Peyer's patch (tissue), 4 donors: Measurements from ENCODE around the gene KCNS1. TPM values are rescaled to one million over a fixed set of nuclear protein-coding genes. Genes with fewer than 3 reads are reported as not detected.

Experiments used
- DNase-seq, 3 donors: peaks; one replicate each; pipeline ENCODE4 v3.0.0-alpha.2; 2017 to 2019
- H3K27ac ChIP-seq, 4 donors: fragments of 200-600 bp; sonication (generic); one replicate each; pipeline ENCODE4 v1.5.1; 2016 to 2019
- H3K27me3 ChIP-seq, 2 donors: fragments of 200-600 bp; sonication (generic); one replicate each; pipeline ENCODE4 v1.5.1; 2019
- H3K36me3 ChIP-seq, 3 donors: fragments of 200-600 bp; sonication (generic); one replicate each; pipeline ENCODE4 v1.5.1; 2016 to 2019
- H3K4me1 ChIP-seq, 4 donors: fragments of 200-600 bp; sonication (generic); one replicate each; pipeline ENCODE4 v1.5.1; 2016 to 2019
- H3K4me3 ChIP-seq, 4 donors: fragments of 200-600 bp; sonication (generic); 1 replicate in 3 of 4; 2 replicates in 1 of 4; pipeline ENCODE4 v1.5.1; 2016 to 2019; ENCODE audit warnings: mild to moderate bottlenecking in 1 of 4
- H3K9me3 ChIP-seq, 4 donors: fragments of 200-600 bp; sonication (generic); one replicate each; pipeline ENCODE4 v1.5.1; 2016 to 2019; ENCODE audit warnings: mild to moderate bottlenecking in 1 of 4
- POLR2A ChIP-seq, 2 donors: fragments of 450-650 bp; IDR thresholded peaks; one replicate each; pipeline ENCODE4 v1.5.1; 2017; ENCODE audit warnings: antibody characterized with exemption in 2 of 2, mild to moderate bottlenecking in 2 of 2, moderate library complexity in 2 of 2
- total RNA-seq, 4 donors: library from RNA; depleted of rRNA; stranded (reverse); fragments of >200 nt; gene quantifications; one replicate each; pipeline ENCODE4 v1.1.0, GENCODE V29; 2016
- TF ChIP-seq, protein P1 (sequence below), 6 experiments: fragments of 450-650 bp in 4 of 6; fragments of 200-600 bp in 2 of 6; sonication (generic) in 1 of 6; IDR thresholded peaks; one replicate each; pipeline ENCODE4 v1.5.1; 2017 to 2019; ENCODE audit warnings: antibody characterized with exemption in 6 of 6, mild to moderate bottlenecking in 3 of 6, moderate library complexity in 1 of 6

The KCNS1 gene
- total RNA-seq, 4 donors from 2014 or later = 0.27 TPM; not detected in 3

DNA sequence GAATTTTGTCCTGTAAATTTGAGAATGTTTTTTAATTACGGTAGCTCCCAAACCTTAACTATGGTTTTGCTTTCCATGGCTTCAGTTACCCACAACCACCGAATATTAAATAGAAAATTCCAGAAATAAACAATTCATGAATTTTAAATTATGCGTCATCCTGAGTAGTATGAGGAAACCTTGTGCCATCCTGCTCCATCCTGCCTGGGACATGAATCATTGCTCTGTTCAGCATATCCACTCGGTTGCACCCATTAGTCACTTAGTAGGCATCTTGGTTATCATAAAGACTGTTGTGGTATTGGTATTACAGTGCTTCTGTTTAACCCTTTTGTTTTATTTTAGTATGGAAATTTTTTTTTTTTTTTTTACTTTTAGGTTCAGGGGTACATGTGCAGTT is 39.7 kb downstream of the KCNS1 start:
- TF ChIP-seq, protein P1, sequence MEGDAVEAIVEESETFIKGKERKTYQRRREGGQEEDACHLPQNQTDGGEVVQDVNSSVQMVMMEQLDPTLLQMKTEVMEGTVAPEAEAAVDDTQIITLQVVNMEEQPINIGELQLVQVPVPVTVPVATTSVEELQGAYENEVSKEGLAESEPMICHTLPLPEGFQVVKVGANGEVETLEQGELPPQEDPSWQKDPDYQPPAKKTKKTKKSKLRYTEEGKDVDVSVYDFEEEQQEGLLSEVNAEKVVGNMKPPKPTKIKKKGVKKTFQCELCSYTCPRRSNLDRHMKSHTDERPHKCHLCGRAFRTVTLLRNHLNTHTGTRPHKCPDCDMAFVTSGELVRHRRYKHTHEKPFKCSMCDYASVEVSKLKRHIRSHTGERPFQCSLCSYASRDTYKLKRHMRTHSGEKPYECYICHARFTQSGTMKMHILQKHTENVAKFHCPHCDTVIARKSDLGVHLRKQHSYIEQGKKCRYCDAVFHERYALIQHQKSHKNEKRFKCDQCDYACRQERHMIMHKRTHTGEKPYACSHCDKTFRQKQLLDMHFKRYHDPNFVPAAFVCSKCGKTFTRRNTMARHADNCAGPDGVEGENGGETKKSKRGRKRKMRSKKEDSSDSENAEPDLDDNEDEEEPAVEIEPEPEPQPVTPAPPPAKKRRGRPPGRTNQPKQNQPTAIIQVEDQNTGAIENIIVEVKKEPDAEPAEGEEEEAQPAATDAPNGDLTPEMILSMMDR (IDR thresholded peaks at IDR 0.05) = no peak
- TF ChIP-seq POLR2A (IDR thresholded peaks at IDR 0.05) = no peak
- DNase-seq = no peak
- Histone ChIP-seq H3K4me1 (no peaks in the 10 kb centered on the region), H3K4me3 (no peak overlapping the region), H3K36me3 (peaks cover 0 to 10% (median 0%) of the 10 kb centered on the region in 3 donors), H3K27me3 (no peaks in the 10 kb centered on the region), H3K9me3 (no peaks in the 10 kb centered on the region), H3K27ac (no peak overlapping the region)

DNA sequence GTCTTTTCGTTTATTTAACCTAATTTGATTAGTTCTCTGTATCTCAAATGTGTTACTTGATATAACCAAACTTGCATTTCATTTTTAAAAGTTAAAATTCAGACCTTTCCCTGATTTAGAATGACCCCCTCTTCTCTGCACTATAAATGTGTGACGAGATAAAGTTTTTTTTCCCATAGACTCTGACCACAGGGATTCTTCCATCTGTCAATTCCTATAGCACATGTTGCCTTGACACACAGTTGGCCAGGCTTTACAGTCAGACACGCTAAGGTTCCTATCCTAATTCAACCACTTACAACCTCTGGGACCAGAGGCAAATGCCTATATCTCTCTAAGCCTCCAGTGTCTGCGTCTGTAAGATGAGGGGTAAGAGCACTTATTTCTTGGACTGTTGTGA is 40.6 kb downstream of the KCNS1 start:
- Histone ChIP-seq H3K27ac (no peak overlapping the region), H3K4me1 (no peaks in the 10 kb centered on the region), H3K36me3 (peaks cover 0 to 10% (median 0%) of the 10 kb centered on the region in 3 donors), H3K9me3 (no peaks in the 10 kb centered on the region), H3K4me3 (no peak overlapping the region), H3K27me3 (no peaks in the 10 kb centered on the region)
- no peak for DNase-seq
- no peak for TF ChIP-seq POLR2A (IDR thresholded peaks at IDR 0.05)
- TF ChIP-seq, protein P1 (IDR thresholded peaks at IDR 0.05) = no peak

DNA sequence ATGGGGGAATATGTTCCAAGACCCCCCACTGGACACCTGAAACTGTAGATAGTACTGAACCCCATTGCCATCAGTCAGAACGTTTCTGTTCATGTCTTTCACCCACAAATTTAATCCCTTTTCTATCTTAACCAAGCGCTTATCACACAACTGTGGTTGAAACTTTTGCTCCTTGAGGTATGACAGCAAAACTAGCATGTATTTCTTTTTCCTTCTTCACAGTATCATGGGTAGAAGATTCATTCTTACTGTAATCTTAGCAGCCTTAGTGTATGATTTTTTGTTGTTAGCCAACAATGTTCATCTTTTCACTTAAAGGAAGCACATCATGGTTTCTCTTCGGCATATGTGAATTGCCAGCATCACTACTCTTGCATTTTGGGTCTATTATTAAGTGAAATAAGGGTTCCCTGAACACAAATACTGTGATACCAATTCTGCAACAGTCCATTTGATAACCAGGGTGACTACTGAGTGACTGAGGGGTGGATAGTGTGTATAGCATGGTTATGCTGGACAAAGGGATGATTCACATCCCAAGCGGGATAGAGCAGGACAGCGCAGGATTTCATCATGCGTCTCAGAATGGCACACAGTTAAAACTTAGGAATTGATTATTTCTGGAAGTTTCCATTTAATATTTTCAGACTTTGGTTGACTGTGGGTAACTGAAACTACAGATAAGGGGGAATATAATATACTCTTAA is 41.8 kb downstream of the KCNS1 start:
- Histone ChIP-seq H3K4me1 (no peaks in the 10 kb centered on the region), H3K36me3 (peaks cover 0 to 13% (median 0%) of the 10 kb centered on the region in 3 donors), H3K4me3 (no peak overlapping the region), H3K9me3 (no peaks in the 10 kb centered on the region), H3K27me3 (no peaks in the 10 kb centered on the region), H3K27ac (no peak overlapping the region)
- TF ChIP-seq POLR2A (IDR thresholded peaks at IDR 0.05) = no peak
- TF ChIP-seq, protein P1 (IDR thresholded peaks at IDR 0.05) = no peak
- DNase-seq = no peak

DNA sequence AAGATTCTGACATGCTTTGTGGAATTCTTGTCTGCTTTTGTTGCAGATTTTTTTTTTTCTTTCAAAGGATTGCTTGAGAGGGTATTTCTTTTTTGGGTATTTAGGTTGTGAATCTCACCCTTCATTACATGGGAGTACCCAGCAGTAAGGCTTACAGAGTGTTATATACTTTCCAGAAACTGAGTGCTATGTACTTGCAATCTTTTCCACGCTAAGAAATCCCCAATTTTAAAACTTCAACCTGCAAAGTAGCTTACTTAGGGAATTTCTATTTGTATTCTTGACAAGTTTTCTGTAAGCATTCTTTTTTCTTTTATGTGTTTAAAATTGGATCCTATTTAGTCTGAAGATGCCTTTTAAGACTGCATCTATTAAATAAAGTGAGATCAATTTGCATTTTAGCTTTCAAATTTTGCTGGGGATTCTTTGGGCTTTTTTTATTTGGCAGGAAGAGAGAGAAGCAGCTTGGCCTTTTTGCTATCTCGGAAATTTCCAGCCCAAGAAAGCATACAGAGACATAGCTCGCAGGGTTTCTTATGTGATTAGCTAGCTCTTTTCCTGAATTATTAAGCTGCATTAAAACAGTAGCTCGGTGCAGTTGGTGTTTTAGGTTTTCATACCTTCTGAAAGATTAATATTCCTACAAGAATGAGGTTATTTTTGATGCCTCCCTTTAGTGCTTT is 42.6 kb downstream of the KCNS1 start:
- no peak overlapping the region for H3K4me3 ChIP-seq
- no peak for DNase-seq
- H3K4me1 ChIP-seq = peaks cover 0 to 4% (median 0%) of the 10 kb centered on the region in 4 donors
- H3K36me3 ChIP-seq = peaks cover 0 to 17% (median 0%) of the 10 kb centered on the region in 3 donors
- H3K27me3 ChIP-seq = no peaks in the 10 kb centered on the region
- no peak overlapping the region for H3K27ac ChIP-seq
- H3K9me3 ChIP-seq = no peaks in the 10 kb centered on the region
- TF ChIP-seq, protein P1 (IDR thresholded peaks at IDR 0.05) = no peak
- no peak for TF ChIP-seq POLR2A (IDR thresholded peaks at IDR 0.05)

DNA sequence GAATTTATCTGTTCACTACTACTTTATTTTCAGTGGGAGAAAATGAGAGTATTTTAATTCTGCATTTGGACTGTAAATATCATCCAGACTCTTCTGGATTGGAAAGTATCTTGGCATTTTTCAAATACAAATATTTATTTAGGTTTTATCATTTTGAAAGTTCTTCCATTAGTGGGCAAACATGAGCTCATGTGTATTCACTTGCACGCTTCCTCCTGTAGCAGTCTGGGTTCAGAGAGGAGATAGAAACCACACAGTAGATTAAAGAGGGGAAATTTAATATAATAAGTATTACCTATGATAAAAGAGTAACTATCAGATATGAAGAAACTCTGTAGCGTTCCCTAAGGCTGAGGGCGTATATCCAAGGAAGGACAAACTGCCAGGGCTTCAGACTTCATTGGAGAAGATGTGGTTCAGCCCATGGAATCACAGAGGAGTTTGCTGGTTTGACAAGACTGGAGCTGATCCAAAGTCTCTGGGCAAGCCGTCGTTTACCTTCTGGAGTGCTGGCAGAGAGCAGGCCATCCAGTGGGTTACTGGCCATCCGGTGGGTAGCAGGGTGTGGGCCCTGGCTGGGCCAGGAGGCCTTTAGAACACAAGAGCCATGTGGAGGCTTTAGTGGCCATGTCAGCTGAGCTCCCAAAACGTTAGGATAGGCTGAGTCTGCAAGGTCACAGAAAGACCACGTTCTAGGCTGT is 44.3 kb downstream of the KCNS1 start:
- DNase-seq = no peak
- peaks cover 0 to 8% (median 4%) of the 10 kb centered on the region in 4 donors for H3K4me1 ChIP-seq
- peaks cover 0 to 23% (median 0%) of the 10 kb centered on the region in 3 donors for H3K36me3 ChIP-seq
- no peak overlapping the region for H3K27ac ChIP-seq
- no peak overlapping the region for H3K4me3 ChIP-seq
- H3K9me3 ChIP-seq = no peaks in the 10 kb centered on the region
- TF ChIP-seq POLR2A (IDR thresholded peaks at IDR 0.05) = no peak
- TF ChIP-seq, protein P1 (IDR thresholded peaks at IDR 0.05) = no peak
- H3K27me3 ChIP-seq = no peaks in the 10 kb centered on the region
